HCT116 (cell line): ENCODE results near the gene ZNF384. TPM values are rescaled to one million over a fixed set of nuclear protein-coding genes. Genes with fewer than 3 reads are reported as not detected.

Experiments used
- ATAC-seq: fragments of 200-7000 bp; cut with Tn5 transposase; 2 replicates; pipeline ENCODE4 v1.9.1; 2020; ENCODE audit warnings: mild to moderate bottlenecking, moderate library complexity
- BruUV-seq: library from RNA; stranded (reverse); fragments of 400-500 nt; replicated peaks from 2 replicates; lab custom pipeline; 2021; lab: Mats Ljungman, UMichigan
- CTCF ChIA-PET: fragments of 300-600 bp; sonication (Branson Sonifier 250); formaldehyde crosslinking; loops from one replicate; lab custom pipeline; 2021; ENCODE audit warnings: antibody characterized with exemption; lab: Charles Lee
- POLR2A ChIA-PET: fragments of 300-600, 350-600 bp; sonication (Branson Sonifier 250); formaldehyde crosslinking; loops from one replicate; lab custom pipeline; 2021; ENCODE audit warnings: antibody characterized with exemption; lab: Charles Lee
- RAD21 ChIA-PET, 2 experiments: fragments of 300-600 bp; sonication (Branson Sonifier 250); formaldehyde crosslinking; loops; one replicate each; lab custom pipeline; 2023; ENCODE audit warnings: low total read pairs in 2 of 2; ENCODE audit not compliant: uncharacterized antibody in 2 of 2, unreplicated experiment in 2 of 2, low non-redundant PET in 1 of 2; lab: Charles Lee
- DNase-seq: peaks from one replicate; pipeline ENCODE4 v3.0.0-alpha.2; 2010; ENCODE audit warnings: low read depth, low spot score
- H2AFZ ChIP-seq: fragments of 200-600 bp; shearing (Covaris generic), sonication (generic); 2 replicates; pipeline ENCODE4 v1.6.1; 2017; ENCODE audit warnings: low read depth, mixed run types, mixed read lengths, antibody characterized with exemption, low read length; ENCODE audit not compliant: poor library complexity, severe bottlenecking
- H3K27ac ChIP-seq: 2 replicates; pipeline ENCODE4 v1.5.1; 2012; ENCODE audit warnings: low read depth, low read length
- H3K27me3 ChIP-seq: fragments of 200-600 bp; sonication (generic); 2 replicates; pipeline ENCODE4 v1.6.1; 2016; ENCODE audit warnings: mixed run types, low read length, mixed read lengths; ENCODE audit not compliant: insufficient read depth
- H3K36me3 ChIP-seq, 2 experiments: fragments of 200-500 bp in 1 of 2; fragments of 200-600 bp in 1 of 2; sonication (Bioruptor generic) in 1 of 2; sonication (generic) in 1 of 2; 2 replicates each; pipeline versions ENCODE4 v1.5.1 to v1.6.1; 2014 to 2016; ENCODE audit warnings: low read length in 2 of 2, inconsistent platforms in 1 of 2, mixed read lengths in 1 of 2, mixed run types in 1 of 2; ENCODE audit not compliant: insufficient read depth in 2 of 2, control insufficient read depth in 1 of 2
- H3K4me1 ChIP-seq, 2 experiments: fragments of 200-600 bp in 1 of 2; sonication (generic) in 1 of 2; 2 replicates each; pipeline versions ENCODE4 v1.5.1 to v1.6.1; 2012 to 2017; ENCODE audit warnings: low read length in 2 of 2, inconsistent platforms in 1 of 2, mild to moderate bottlenecking in 1 of 2, mixed read lengths in 1 of 2, mixed run types in 1 of 2, moderate library complexity in 1 of 2; ENCODE audit not compliant: insufficient read depth in 2 of 2, control insufficient read depth in 1 of 2
- H3K4me2 ChIP-seq: fragments of 200-600 bp; sonication (generic); 2 replicates; pipeline ENCODE4 v1.6.1; 2017; ENCODE audit warnings: mixed run types, low read length, mixed read lengths
- H3K4me3 ChIP-seq, 2 experiments: fragments of 200-600 bp in 1 of 2; sonication (generic) in 1 of 2; replicated peaks in 1 of 2; 2 replicates each; pipeline ENCODE4 v1.5.1; 2011 to 2016; ENCODE audit warnings: low read length in 2 of 2, control low read depth in 1 of 2, low read depth in 1 of 2, mild to moderate bottlenecking in 1 of 2, mixed read lengths in 1 of 2, mixed run types in 1 of 2
- H3K79me2 ChIP-seq: fragments of 200-600 bp; sonication (generic); 2 replicates; pipeline ENCODE4 v1.6.1; 2017; ENCODE audit warnings: mild to moderate bottlenecking, mixed run types, low read length, moderate library complexity, mixed read lengths; ENCODE audit not compliant: insufficient read depth
- H3K9ac ChIP-seq: fragments of 200-600 bp; sonication (generic); 2 replicates; pipeline ENCODE4 v1.6.1; 2016; ENCODE audit warnings: low read length, mixed read lengths
- H3K9me2 ChIP-seq: fragments of 200-600 bp; sonication (generic), shearing (Covaris generic); 2 replicates; pipeline ENCODE4 v1.6.1; 2017; ENCODE audit warnings: mixed run types, mild to moderate bottlenecking, moderate library complexity; ENCODE audit not compliant: insufficient read depth
- H3K9me3 ChIP-seq, 2 experiments: fragments of 200-500 bp in 1 of 2; fragments of 200-600 bp in 1 of 2; sonication (Bioruptor generic) in 1 of 2; sonication (generic) in 1 of 2; 2 replicates each; pipeline ENCODE4 v1.6.1; 2014 to 2017; ENCODE audit warnings: low read length in 2 of 2, mixed read lengths in 2 of 2, inconsistent platforms in 1 of 2, low read depth in 1 of 2, mild to moderate bottlenecking in 1 of 2, mixed run types in 1 of 2, moderate library complexity in 1 of 2; ENCODE audit not compliant: control insufficient read depth in 1 of 2, insufficient read depth in 1 of 2
- H4K20me1 ChIP-seq: fragments of 200-600 bp; sonication (generic), shearing (Covaris generic); 2 replicates; pipeline ENCODE4 v1.6.1; 2017; ENCODE audit warnings: mixed run types, mild to moderate bottlenecking, moderate library complexity; ENCODE audit not compliant: insufficient read depth
- EGR1 ChIP-seq: IDR thresholded peaks from 2 replicates; pipeline ENCODE4 v1.6.1; 2012; ENCODE audit warnings: low read depth
- ELF1 ChIP-seq: IDR thresholded peaks from 2 replicates; pipeline ENCODE4 v1.6.1; 2012; ENCODE audit warnings: low read depth, borderline replicate concordance
- EZH2 ChIP-seq: fragments of 200-600 bp; sonication (generic); IDR thresholded peaks from 2 replicates; pipeline ENCODE4 v1.6.1; 2017; ENCODE audit warnings: antibody characterized with exemption, mixed run types
- EZH2phosphoT487 ChIP-seq: fragments of 200-600 bp; IDR thresholded peaks from 2 replicates; pipeline ENCODE4 v1.6.1; 2018; ENCODE audit warnings: antibody characterized with exemption, borderline replicate concordance
- FOSL1 ChIP-seq: IDR thresholded peaks from 2 replicates; pipeline ENCODE4 v1.6.1; 2012; ENCODE audit warnings: low read depth
- POLR2A ChIP-seq: IDR thresholded peaks from 2 replicates; pipeline ENCODE4 v1.7.0; 2011; ENCODE audit warnings: borderline replicate concordance; ENCODE audit not compliant: insufficient read depth, insufficient read length; ENCODE audit errors: extremely low read depth
- SIN3A ChIP-seq: IDR thresholded peaks from 2 replicates; pipeline ENCODE4 v1.6.1; 2012; ENCODE audit warnings: low read depth
- SP1 ChIP-seq: IDR thresholded peaks from 2 replicates; pipeline ENCODE4 v1.6.1; 2012; ENCODE audit warnings: low read depth
- SRF ChIP-seq: IDR thresholded peaks from 2 replicates; pipeline ENCODE4 v1.6.1; 2012; ENCODE audit warnings: low read depth
- YY1 ChIP-seq: IDR thresholded peaks from 2 replicates; pipeline ENCODE4 v1.6.1; 2011; ENCODE audit warnings: low read length, low read depth, moderate library complexity, mild to moderate bottlenecking; ENCODE audit not compliant: insufficient replicate concordance; ENCODE audit errors: extremely low read depth
- intact Hi-C: fragments of 100-400 bp; cut with micrococcal nuclease; formaldehyde crosslinking; loops from 2 replicates; pipeline ENCODE4 v1.10.0; 2022
- total RNA-seq: library from RNA; stranded (reverse); gene quantifications from one replicate; pipeline ENCODE4 v1.2.1, GENCODE V29; 2021; ENCODE audit not compliant: unreplicated experiment
- TF ChIP-seq, protein P1 (sequence below): IDR thresholded peaks from 2 replicates; pipeline ENCODE4 v1.6.1; 2012
- TF ChIP-seq, protein P2 (sequence below), 3 experiments: fragments of 200-600 bp in 1 of 3; sonication (generic) in 1 of 3; IDR thresholded peaks in 2 of 3; conservative IDR thresholded peaks in 1 of 3; 2 replicates each; pipeline ENCODE4 v1.5.1; 2012 to 2017; ENCODE audit warnings: low read depth in 2 of 3, low read length in 2 of 3, antibody characterized with exemption in 1 of 3, borderline replicate concordance in 1 of 3, control low read depth in 1 of 3, mild to moderate bottlenecking in 1 of 3, mixed read lengths in 1 of 3, mixed run types in 1 of 3, moderate library complexity in 1 of 3; ENCODE audit not compliant: insufficient read depth in 1 of 3

Gene ZNF384
- total RNA-seq, 1 experiment from 2014 or later, result 73.4 TPM

DNA sequence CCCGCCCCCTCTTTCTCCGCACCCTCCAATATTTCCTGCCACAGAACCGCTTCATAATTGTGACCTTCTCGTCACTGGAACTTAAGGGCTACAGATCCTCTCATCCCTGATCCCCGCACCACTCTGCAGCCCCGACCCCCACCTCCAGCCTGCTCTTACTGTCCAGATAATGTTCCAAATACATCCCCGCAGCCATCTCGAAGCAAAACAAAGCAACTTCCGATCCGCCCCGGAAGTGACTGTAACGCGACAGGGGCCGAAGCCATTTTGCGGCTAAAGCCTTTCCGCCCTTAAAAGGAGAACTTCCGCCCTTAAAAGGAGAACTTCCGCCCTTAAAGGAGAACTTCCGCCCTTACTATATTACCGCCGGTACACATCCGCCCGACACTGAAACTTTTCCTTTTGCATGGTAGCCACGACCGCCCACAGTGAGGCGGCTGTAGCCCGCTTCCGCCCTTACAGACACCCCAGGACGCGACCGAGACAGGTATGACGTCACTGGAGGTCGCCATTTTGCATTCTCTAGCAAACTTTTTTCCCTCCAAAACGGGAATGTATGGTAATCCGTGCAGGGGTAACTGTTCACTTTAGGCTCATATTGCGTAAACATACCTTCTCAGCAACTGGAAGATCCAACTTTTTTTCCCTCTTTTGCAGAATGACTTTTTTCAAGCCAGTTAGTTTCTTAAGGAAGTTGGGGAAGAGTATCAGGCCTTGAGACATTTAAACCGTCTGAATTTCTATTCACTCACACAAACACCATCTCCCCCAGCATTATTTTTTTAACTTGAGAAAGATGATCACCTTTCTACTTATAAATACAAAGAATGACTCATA is 26.1 kb downstream of the ZNF384 start, which contains the start of gene ING4 (continued):
- TF ChIP-seq, protein P1, sequence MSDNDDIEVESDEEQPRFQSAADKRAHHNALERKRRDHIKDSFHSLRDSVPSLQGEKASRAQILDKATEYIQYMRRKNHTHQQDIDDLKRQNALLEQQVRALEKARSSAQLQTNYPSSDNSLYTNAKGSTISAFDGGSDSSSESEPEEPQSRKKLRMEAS, result peak; percentile 86
- TF ChIP-seq YY1 (peak; percentile 93), SRF (peak; percentile 99), EZH2 (no peak)

DNA sequence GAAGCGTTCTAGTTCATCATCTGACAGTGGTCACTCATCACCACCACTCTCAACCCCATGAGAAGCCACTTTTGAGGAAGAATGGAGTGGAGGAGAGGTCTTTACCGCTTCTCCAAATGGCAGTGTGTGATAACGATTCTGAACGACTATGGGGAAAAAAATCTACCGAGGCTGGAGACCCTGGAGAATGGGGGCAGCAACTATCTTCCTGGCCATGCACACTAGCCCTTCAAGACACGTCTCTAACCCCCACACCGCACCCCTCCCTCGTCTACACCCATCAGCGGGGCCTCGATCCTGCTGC is 26.6 kb downstream of the ZNF384 start:
- DNase-seq, result no peak
- TF ChIP-seq SIN3A (0 out of 2 replicates have a peak, but pooled peaks have one; percentile 18), EZH2phosphoT487 (no peak)

DNA sequence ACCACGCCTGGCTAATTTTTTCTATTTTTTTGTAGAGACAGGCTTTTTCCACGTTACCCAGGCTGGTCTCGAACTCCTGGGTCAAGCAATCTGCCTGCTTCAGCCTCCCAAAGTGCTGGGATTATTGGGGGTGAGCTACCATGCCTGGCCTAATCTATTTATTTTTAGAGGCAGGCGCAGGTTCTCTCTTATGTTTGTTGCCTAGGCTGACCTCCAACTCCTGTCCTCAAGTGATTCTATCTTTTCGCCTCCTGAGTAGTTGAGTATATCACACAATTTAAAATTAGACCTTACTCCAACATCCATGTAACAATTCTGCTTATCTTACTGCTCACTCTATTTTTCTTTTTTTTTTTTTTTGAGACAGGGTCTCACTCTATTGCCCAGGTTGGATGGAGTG is 35.2 kb downstream of the ZNF384 start:
- Histone ChIP-seq H3K9me3 (no peaks in the 10 kb centered on the region), H3K4me3 (no peak overlapping the region), H3K36me3 (peaks cover 9 to 10% of the 10 kb centered on the region in 2 experiments; a peak in 2 of 4 replicates), H3K79me2 (no peaks in the 10 kb centered on the region), H3K4me1 (no peaks in the 10 kb centered on the region), H4K20me1 (no peaks in the 10 kb centered on the region), H3K4me2 (no peak overlapping the region), H2AFZ (no peak overlapping the region), H3K27me3 (no peaks in the 10 kb centered on the region), H3K9ac (no peak overlapping the region), H3K9me2 (no peaks in the 10 kb centered on the region), H3K27ac (no peak overlapping the region)
- RAD21 ChIA-PET, result no interaction called here
- CTCF ChIA-PET, result no interaction called here
- intact Hi-C loops, result no loop called here
- BruUV-seq, result no TSS peak
- POLR2A ChIA-PET, result no interaction called here
- DNase-seq (no peak), ATAC-seq (no peak)
- no peak for TF ChIP-seq EGR1
- TF ChIP-seq YY1, result no peak
- TF ChIP-seq SRF, result no peak
- TF ChIP-seq, protein P2, sequence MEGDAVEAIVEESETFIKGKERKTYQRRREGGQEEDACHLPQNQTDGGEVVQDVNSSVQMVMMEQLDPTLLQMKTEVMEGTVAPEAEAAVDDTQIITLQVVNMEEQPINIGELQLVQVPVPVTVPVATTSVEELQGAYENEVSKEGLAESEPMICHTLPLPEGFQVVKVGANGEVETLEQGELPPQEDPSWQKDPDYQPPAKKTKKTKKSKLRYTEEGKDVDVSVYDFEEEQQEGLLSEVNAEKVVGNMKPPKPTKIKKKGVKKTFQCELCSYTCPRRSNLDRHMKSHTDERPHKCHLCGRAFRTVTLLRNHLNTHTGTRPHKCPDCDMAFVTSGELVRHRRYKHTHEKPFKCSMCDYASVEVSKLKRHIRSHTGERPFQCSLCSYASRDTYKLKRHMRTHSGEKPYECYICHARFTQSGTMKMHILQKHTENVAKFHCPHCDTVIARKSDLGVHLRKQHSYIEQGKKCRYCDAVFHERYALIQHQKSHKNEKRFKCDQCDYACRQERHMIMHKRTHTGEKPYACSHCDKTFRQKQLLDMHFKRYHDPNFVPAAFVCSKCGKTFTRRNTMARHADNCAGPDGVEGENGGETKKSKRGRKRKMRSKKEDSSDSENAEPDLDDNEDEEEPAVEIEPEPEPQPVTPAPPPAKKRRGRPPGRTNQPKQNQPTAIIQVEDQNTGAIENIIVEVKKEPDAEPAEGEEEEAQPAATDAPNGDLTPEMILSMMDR (IDR thresholded peaks at IDR 0.05 in 2 of 3, conservative IDR thresholded peaks at IDR 0.05 in 1 of 3; ENCODE audit: borderline replicate concordance in 1 of 3, insufficient read depth in 1 of 3, low read depth in 2 of 3, low read length in 2 of 3), result no peak
- TF ChIP-seq FOSL1, result no peak
- TF ChIP-seq SP1, result no peak
- no peak for TF ChIP-seq POLR2A
- no peak for TF ChIP-seq ELF1

More for the DNA sequence above, 26.6 kb downstream of the ZNF384 start:
- intact Hi-C loops, result loop anchor here (2.0 kb wide), 2 partner anchors 26 to 56 kb away; partner anchors contain the start of genes CHD4 and ZNF384
- H3K36me3 ChIP-seq, result peaks cover 2 to 6% of the 10 kb centered on the region in 2 experiments; a peak in 2 of 4 replicates
- TSS peak; percentile 79 for BruUV-seq
- no peak overlapping the region for H2AFZ ChIP-seq
- CTCF ChIA-PET, result no interaction called here
- peaks cover 10 to 14% of the 10 kb centered on the region in 2 experiments; a peak in 3 of 4 replicates for H3K4me1 ChIP-seq
- no peaks in the 10 kb centered on the region for H4K20me1 ChIP-seq
- RAD21 ChIA-PET, result no interaction called here
- H3K79me2 ChIP-seq, result peaks cover 6% of the 10 kb centered on the region; the same call in 1 of the 2 replicates
- peak; percentile 65 for ATAC-seq
- H3K4me2 ChIP-seq, result peak overlapping the region; percentile 81
- peak overlapping the region; percentile 68 to 91 for H3K4me3 ChIP-seq
- H3K27me3 ChIP-seq, result no peaks in the 10 kb centered on the region
- peak overlapping the region; percentile 68 for H3K9ac ChIP-seq
- H3K9me2 ChIP-seq, result no peaks in the 10 kb centered on the region
- POLR2A ChIA-PET, result no interaction called here
- no peaks in the 10 kb centered on the region for H3K9me3 ChIP-seq
- peak overlapping the region; percentile 25; the same call in 1 of the 2 replicates for H3K27ac ChIP-seq
